GM21717 (cell line): ENCODE data around the gene MAGEB16.

Experiments
- ATAC-seq: cut with Tn5 transposase; IDR thresholded peaks from one replicate; pipeline ENCODE4 v1.9.1; 2021; ENCODE audit warnings: mild to moderate bottlenecking, moderate library complexity; ENCODE audit not compliant: unreplicated experiment

Gene MAGEB16

DNA sequence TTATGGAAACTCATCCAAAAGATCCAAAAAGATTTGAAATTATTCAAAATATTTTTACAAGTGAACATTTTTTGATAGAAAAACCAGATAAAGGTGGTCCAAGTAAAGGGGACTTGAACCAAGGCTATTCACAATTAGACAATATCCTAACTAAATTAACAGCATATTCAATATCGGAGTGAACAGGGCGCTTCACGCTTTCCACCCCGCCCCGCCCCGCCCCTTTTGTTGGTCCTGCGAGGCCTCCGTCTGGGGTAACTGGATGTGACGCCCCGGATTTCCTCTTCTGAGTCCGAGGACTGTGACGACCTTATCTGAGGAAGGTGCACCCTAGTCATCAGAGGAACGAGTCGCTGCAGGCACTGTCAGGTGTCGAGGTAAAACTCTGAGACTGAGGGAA lies at the start of gene MAGEB16:
Gene MAGEB16, plus strand, starts transcription at position 301 of the 400 bp plus-strand sequence. CDS start 3,855 bp downstream, outside the sequence.
- no peak for ATAC-seq

GRCh38 chrX:35773958-35774564 lies 24.1 kb upstream of the MAGEB16 start:
- ATAC-seq: no peak

- ATAC-seq: no peak
Observed at GRCh38 chrX:35785075-35785474, 13.1 kb upstream of the MAGEB16 start.

DNA sequence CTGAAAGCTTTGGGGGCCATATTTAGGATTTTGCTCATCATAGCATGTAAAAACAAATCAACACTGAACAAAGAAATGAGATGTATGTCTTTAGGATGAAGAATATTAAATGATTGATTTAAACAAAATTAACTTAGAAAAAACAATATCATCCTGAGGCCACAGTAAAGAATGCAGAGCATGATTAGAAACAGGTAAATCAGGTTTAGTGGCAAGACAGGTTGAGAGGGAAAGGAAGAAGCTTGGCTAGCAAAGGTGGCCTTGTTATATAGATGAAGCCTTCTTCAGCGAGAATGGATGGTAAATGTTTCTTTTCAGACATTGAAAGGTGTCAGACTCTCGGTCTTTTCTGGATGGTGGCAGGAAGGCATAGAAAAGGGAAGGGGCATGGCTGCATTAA lies 11.9 kb upstream of the MAGEB16 start:
- no peak for ATAC-seq

DNA sequence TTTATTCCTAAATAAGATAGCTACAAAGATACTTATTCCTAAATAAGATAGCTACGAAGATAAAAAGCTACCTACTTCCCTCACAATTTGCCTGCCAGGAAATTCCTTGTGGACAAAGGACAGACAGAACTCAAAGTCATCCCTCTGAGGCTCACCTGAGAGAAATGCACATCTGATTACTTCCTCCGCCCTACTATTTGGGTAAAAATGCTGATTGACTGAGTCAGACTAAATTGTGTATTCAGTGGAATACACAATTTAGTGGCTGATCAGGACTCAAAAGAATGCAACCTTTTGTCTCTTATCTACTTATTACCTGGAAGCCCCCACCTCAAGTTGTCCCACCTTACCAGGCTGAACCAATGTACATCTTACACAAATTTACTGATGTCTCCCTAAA lies 10.3 kb upstream of the MAGEB16 start:
- ATAC-seq: no peak

GRCh38 chrX:35800474-35800873 lies 2.3 kb downstream of the MAGEB16 start:
- ATAC-seq: no peak

DNA sequence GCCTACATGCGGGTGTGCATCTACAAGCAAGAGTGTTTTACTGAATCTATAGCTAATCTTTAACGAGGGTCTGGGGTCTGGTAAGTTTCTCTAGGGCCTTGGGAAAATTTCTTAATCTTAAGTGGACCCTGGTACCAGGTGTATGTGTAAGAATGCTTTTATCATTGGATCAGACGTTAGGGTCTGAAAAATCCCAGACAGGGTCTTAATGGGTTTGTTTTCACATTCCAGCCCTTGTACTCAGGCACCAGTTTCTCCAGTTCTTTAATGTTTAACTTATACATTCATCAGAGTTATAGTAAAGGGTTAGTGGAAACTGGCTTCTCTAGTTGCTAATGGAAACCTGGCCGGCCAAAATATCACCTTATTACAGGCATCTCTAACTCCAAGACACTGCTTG lies 11.6 kb downstream of the MAGEB16 start:
- no peak for ATAC-seq

DNA sequence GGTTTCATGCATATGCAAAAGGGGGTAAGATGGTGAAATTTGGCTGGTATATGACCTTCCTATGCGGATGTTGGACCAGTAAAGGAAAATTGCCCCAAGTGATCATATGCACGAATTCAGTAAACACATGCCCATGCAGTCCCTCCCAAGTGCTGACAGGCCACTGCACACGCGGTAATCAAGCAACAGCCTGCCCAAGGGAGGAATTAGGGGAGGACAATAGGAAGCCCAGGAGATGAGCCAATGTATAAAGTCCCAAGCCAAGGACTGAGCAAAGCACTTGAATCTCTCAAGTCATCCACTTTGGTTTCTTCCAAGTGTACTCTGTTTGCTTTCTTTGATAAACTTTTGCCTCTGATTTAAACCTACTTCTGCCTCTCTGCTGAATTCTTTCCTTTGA lies 21.1 kb downstream of the MAGEB16 start:
- ATAC-seq: no peak

DNA sequence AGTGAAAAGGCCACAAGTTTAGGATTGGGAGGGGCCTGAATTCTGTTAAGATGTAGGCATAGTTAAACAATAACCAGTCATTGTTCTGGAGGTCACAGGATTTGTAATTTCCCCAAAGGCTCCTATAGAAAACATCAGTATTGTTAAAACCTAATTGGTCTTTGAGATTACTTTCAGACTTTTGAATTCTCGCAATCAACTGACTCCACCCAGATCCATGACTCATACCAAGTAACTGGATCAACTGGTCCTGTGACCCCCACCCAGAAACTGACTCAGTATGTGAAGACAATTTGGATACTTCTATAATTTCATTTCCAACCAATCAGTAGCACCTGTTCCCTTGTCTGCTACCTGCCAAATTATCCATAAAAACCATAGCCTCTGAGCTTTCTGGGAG lies 28.4 kb downstream of the MAGEB16 start:
- no peak for ATAC-seq

DNA sequence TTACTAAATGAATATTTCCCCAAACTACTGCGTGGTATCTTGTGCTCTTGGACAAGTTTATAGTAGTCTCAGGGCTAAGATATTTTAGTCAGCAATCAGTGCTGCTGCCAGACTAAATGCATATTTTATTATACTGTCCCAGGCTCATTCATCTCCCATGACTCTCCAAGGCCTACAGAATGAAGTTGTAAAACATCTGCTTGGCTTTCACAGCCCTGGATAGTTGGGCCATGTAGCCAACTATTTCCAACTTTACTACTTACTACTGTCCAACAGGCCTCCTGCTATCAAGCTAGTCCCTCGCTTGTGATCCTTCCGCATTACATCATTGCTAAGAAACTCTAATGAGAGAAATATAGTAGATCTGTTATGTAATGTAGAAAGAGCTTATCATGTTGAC lies 31.4 kb downstream of the MAGEB16 start:
- ATAC-seq: no peak

GRCh38 chrX:35841872-35842271 lies 43.7 kb downstream of the MAGEB16 start:
- no peak for ATAC-seq

DNA sequence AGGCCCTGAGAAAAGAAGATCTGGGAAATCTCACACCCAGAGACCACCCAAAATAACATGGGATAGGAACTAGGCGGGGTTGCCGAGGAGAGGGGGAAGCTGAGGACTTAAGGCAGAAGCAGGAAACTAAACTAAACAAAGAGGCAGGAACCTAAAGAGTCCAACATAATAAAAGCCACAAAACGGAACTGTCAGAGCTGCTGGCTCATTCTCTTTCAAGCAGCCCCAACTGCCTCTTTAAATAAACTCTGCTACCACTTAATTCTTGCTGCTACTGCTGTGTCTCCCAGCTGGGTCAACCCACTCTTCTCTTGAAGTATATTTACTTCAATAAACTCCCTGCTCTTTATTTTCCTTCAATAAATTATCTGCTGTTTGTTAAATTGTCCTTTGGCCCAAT lies 44.5 kb downstream of the MAGEB16 start:
- ATAC-seq: no peak

GRCh38 chrX:35847736-35848135 lies 49.6 kb downstream of the MAGEB16 start:
- no peak for ATAC-seq
